Measurements from ENCODE around the gene COG6.

DNA sequence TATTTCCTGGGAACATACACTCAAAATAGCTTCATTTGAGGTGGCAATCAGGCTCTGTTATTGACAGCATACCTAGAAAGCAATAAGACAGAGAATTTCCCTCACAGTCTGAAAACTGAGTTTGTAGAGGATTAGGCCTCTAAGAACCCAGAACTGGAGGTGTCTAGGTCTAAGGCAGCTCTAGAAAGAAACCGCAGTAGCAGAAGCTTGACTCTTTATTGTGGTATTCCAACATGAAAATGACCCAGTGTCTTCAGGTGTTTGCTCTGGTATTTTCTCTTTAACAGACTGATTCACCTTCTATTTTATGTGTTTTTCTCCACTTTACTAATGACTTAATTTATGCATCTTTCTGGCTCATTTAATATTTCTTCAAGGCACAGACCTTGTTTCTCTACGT lies 8.5 kb downstream of the COG6 start:
- no peak for TF ChIP-seq EZH2 (IDR thresholded peaks at IDR 0.05; ENCODE audit: insufficient read depth, poor library complexity, severe bottlenecking)
- TF ChIP-seq EZH2phosphoT487 (IDR thresholded peaks at IDR 0.05; ENCODE audit: insufficient read depth, low read depth), result no peak

Measured in GM23248 (cell line).